Pulmonary artery endothelial cell (primary cell): ENCODE data around the gene SEC16A. TPM values are rescaled to one million over a fixed set of nuclear protein-coding genes. Genes with fewer than 3 reads are reported as not detected.

Experiments used
- DNase-seq: peaks from one replicate; pipeline ENCODE4 v3.0.0-alpha.2; 2011; ENCODE audit warnings: low read depth, low spot score
- total RNA-seq: library from RNA; depleted of rRNA; stranded (reverse); fragments of >200 nt; gene quantifications from 2 replicates; pipeline ENCODE4 v1.2.3, GENCODE V29; 2014

SEC16A gene
- total RNA-seq, 1 donor from 2014 or later, result 18.8 TPM

GRCh38 chr9:136504512-136505348, 21.9 kb upstream of the SEC16A start:
- no peak for DNase-seq

DNA sequence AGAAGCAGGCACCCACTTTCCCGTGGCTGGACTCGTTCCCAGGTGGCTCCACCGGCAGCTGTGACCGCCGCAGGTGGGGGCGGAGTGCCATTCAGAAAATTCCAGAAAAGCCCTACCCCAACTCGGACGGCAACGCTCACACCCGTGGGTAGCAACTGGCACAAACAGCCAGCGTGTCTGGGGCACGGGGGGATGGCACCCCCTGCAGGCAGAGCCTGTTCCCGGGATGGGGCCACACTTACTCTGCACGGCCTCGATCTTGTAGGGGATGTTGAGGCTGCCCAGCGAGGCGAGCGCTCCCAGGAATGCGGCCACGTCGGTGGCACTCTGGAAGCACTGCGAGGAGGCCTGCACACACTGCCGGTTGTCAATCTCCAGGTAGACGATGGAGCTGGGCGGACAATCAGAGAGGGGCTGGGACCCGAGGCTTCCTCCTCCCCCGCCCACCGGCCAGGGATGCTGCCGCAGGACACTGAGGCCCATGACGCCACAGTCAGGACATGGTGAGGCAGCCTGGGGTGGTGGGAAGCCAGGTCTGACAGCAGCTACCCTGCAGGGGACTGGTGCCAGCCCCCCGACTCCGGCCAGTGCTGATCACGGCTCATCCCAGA, 20.2 kb upstream of the SEC16A start:
- no peak for DNase-seq

DNA sequence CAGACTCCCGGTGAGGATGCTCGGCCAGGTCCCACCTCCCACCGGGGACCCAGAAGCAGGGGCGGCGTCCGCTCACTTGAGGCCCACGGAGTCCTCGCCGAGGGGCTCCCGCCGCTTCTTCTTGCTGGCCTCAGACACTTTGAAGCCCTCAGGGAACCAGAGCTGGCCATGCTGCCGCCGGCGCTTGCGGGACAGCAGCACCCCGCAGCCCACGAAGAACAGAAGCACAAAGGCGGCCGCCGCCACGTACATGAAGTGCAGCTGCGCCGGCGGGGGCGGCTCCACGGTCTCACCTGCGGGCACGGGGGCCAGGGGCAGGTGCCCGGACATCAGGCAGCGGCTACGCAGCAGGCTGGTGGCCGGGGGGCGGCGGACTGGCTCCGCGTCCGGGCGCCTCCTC, 19.4 kb upstream of the SEC16A start:
- no peak for DNase-seq

GRCh38 chr9:136501686-136502085, 18.8 kb upstream of the SEC16A start:
- DNase-seq, result no peak

DNA sequence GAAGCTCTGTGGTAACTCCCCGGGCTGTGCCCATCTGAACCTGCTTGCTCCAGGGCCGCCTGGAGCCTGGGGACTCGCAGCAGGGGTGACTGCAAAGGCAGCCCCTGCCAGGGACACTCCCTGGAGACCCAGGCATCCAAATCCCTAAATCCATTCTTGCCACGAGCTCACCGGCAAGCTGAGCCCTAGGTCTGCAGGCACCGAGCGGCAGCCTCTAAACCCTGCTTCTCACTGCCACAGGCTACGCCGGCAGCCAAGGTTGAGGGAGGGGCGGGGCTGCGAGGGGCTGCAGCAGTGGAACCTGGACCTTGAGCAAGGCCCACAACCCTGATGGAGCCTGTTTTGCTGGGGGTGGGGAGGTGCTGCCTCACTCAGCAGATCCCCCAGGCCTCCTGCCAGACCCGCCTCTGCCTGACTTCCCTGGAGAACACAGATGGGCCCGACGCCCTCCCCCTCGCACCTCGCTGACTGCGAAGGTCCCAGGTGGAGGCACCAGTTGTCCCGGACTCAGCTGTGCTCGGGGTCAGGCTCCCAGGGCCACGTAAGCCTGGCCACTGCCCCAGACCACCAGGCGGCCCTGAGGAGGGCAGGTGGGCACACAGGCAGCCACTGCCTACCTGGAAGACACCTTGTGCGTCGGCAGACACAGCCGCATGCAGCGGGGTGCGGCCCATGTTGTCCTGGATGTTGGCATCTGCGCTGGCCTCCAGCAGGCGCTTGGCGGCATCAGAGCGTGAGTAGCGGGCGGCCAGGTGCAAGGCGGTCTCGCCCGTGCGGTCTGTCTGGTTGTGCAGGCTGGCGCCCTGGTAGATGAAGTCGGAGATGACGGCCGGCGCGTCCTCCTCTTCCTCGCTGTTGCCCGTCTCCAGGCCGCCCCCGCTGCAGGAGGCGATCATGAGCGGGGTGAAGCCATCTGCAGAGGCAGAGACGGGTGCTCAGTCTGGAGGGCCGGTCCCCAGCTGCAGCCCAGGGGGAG, 17.4 kb upstream of the SEC16A start:
- no peak for DNase-seq

DNA sequence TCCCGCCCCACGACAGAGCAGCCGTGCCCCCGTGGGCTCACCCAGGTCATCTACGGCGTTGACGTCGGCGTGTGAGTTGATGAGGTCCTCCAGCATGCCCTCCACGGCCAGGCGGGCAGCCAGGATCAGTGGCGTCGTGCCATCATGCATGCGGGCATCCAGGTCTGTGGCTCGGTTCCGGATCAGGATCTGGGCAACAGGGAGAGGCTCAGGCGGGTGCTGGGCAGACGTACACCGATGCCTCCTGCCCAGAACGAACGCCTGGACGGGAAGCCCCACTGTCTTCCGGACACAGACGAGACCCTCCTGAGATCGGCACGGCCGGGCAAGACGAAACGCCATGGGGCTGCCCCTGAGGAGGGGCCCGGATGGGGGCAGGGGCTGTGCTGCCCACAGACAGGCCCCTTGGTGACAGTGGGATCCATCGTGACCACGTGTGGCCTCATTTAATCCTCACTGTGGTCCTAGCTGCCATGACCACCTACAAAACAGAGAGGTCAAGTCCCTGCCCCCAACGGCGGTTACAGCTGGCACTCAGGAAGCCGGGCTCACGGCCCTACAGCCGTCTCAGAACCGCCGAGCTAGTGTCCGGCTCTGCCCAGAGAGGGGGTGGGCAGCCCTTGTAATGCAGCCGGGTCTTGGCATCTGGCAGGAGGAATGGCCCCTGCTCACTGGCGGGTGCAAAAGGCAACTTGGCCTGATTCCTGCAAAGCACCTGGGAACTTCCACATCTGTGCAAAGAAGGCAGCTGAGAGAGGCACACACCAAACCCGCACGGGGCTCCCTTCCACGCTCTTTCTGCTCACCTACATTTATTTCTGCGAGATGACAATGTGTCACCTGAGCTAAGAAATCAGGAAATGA, 16.5 kb upstream of the SEC16A start:
- DNase-seq, result no peak

DNA sequence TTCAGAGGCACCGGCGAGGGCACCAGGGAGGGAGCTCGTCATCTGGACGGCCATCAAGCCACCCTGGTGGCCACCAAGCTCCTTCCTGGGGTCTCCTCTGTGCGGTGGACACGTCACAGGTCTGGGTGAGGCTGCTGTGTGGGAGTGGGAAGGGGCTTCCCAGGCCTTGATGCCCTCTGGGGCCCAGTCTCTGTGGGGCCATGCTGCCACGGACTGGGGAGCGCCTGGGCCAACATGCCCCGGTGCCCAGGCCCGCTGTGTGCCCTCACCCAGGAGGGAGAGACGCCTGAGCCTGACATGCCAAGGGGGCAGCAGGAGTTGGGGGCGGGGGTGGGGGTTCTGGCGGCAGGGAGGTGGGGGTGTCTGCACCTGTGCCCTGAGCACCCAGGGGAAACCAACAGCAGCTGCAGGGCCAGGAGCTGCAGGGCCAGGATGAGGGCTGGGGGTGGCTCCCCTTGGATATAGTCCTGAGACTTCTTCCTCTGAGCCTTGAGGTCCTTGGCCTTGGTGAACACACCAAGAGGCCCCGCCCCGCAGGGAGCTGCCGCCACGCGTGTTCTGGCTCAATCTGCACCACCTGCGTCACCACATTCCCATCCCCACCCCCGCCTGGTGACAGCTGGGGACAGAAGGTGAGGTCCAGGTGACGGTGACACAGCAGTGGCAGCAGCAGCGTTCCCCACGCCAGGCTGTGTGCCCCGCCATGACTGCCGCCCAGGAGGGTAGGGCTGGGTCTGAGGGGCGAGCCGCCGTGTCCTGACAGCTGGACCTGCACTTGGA, 15.3 kb upstream of the SEC16A start:
- DNase-seq, result no peak

- no peak for DNase-seq
These were observed 14.2 kb upstream of the SEC16A start for GRCh38 chr9:136496801-136497620.

GRCh38 chr9:136496181-136496580, 13.3 kb upstream of the SEC16A start:
- no peak for DNase-seq

GRCh38 chr9:136495238-136495800, 12.5 kb upstream of the SEC16A start:
- DNase-seq, result no peak

DNA sequence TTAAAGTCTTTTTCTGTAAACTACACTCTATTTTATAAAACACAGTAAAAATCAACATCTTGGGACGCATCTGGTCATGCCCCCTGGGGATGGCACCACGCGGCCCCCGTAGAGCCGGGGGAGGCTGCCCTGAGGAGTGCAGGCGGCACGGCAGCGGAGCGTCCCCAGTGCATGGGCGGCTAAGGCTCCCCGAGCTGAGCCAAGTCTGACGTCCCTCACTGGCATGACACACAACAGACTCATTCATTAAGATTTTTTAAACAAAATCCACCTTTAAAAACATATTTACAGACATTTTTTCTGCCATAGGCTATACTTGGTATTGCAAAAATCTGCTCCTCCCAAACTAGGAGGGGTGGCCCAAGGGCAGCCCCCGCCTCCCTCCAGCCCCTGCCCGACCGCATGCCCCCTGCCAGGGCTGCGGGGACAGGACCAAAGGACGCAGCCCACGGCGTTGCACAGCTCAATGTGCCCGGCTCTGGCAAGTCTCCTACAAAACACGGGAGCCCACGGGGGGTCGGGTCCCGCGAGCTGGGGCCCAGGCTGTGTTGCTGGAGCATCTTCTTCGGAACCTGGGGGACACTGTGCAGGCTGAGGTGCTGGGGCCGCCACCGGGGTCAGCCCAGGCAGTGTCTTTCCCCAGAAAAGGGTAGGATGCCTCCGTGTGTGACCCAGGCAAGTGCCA, 11.8 kb upstream of the SEC16A start:
- no peak for DNase-seq

DNA sequence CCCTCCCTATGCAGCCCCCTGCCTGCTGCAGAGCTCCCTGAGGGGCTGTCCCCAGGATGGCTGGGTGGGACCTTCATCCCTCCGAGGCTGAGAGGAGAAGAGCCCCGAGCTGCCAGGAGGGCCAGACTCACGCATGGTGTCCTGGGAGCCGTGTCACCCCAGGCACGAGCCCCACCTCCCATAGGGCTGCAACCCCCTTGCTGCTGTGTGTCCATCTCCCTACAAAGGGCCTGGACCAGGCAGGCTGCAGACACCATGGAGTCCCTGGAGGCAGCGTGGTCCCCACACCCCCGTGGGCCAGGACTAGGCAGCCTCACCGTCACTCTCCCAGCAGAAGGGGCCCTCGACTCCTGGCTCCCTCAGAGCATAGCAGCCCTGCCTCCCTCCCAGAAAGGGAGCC, 11.2 kb upstream of the SEC16A start:
- DNase-seq, result no peak

DNA sequence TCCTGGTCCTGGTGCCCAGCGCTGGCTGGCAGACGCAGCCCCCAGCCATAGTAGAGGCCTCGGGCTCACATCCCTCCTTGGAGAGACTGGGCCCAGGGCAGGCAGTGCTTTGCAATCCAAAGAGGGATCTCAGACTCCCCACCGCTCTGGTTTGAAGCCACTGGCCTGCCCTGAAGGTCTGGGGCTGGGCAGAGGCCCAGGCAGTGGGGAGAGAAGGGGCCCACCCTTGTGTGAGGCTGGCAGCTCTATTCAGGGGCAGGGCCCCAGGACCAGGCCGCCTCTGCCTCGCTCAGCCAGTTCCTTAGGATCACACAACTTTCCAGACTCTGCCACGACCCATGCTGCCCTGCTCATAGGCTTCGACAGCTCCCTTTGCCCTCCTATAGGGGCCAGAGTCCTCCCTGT, 10.7 kb upstream of the SEC16A start:
- DNase-seq, result no peak

- no peak for DNase-seq
These were observed 10.2 kb upstream of the SEC16A start for GRCh38 chr9:136492978-136493522.

GRCh38 chr9:136489731-136490130, 6.9 kb upstream of the SEC16A start:
- no peak for DNase-seq

DNA sequence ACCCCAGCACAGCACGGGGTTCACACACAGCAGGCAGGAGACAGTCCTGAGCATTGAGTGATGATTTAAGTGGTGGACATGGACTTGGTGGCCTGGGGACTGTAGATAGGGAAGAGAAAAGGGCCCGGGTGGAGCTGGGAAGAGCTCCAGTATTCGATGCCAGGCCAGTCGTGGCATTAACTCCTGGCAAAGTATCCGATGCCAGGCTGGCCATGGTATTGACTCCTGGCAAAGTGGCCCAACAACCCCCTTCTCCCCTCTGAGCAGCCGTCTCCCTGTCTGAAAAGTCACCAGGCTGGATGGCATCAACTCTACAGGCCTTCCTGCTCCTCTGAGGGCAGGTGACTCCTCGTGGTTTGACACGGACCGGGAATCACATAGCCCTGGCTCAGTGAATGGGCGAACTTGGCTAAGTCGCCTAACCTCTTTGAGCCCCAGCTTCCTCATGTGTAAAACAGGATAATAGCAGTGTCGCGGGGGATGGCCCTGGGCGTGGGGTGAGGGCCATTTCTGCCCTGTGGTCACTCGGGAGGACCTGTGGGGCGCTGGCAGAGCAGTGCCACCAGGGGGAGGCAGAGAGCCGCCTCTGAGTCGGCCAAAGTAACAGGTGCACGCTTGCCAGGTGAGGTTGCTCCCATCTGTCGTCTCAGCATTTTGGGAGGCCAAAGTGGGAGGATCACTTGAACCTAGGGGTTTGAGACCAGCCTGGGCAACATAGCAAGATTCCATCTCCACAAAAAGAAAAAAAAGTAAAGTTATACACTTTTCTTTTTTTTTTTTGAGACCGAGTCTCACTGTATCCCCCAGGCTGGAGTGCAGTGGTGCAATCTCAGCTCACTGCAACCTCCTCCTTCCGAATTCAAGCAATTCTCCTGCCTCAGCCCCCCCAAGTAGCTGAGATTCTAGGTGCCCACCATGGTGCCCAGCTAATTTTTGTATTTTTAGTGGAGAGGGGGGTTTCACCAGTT, 5.7 kb upstream of the SEC16A start:
- DNase-seq, result no peak

DNA sequence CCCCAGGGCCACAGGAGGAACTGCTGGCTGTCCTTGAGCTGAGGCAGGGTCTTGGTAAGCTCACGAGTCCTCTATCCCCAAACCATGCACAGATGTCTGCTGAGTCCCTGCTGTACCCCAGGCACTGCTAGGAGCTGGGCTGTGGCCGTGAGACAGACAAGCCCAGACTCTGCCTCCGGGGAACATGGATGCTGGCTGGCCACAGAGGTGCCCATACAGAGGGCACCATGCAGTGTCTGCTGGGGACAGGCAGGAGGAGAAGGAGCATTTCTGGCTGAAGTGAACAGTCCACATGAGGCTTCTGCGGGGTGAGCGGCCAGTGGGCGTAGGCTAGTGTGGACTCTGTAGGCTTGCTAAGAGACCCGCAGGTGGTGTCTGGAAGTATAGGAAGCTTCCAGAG, 4.8 kb upstream of the SEC16A start:
- DNase-seq, result no peak
